Activated T-helper 2 cell treated with anti-CD3 and anti-CD28 coated beads, Interferon-gamma antibody, Interleukin-2, Interleukin-4, amounts not matched to agents 10 μg/mL and 5 μg/mL and 100 μg/mL, durations not matched to agents 14 hours and 24 hours and 36 hours (primary cell): ENCODE data around the gene FAM171A2. TPM values are rescaled to one million over a fixed set of nuclear protein-coding genes. Genes with fewer than 3 reads are reported as not detected.
A peak's percentile ranks its signal among the peaks of the same experiment; 100 is the strongest.
"Not testable (repeated sequence)": the region's sequence is repeated elsewhere in the genome, so short reads cannot be mapped to it uniquely, and the experiment has no call there.

Experiments used
- DNase-seq: peaks from one replicate; pipeline ENCODE4 v3.0.0; 2021; ENCODE audit warnings: low spot score
- H3K27ac Mint-ChIP-seq: one replicate; pipeline ENCODE4 v1.8.0; 2021; ENCODE audit warnings: mixed read lengths
- H3K27me3 Mint-ChIP-seq: one replicate; pipeline ENCODE4 v1.8.0; 2021; ENCODE audit warnings: low read depth, mixed read lengths
- H3K36me3 Mint-ChIP-seq: one replicate; pipeline ENCODE4 v1.8.0; 2021; ENCODE audit warnings: low read depth, mixed read lengths
- H3K4me1 Mint-ChIP-seq: one replicate; pipeline ENCODE4 v1.8.0; 2021; ENCODE audit warnings: low read depth, mixed read lengths
- H3K4me3 Mint-ChIP-seq: one replicate; pipeline ENCODE4 v1.8.0; 2021; ENCODE audit warnings: low read depth, mild to moderate bottlenecking, moderate library complexity, mixed read lengths
- H3K9me3 Mint-ChIP-seq: one replicate; pipeline ENCODE4 v1.8.0; 2021; ENCODE audit warnings: mixed read lengths
- intact Hi-C: fragments of 100-400 bp; cut with micrococcal nuclease; formaldehyde crosslinking; loops from one replicate; pipeline ENCODE4 v1.15.1; 2023
- total RNA-seq: library from RNA; stranded (reverse); gene quantifications from 2 replicates; pipeline ENCODE4 v1.2.3, GENCODE V29; 2022

FAM171A2 gene
- total RNA-seq, 1 donor from 2014 or later: 0.32 TPM

DNA sequence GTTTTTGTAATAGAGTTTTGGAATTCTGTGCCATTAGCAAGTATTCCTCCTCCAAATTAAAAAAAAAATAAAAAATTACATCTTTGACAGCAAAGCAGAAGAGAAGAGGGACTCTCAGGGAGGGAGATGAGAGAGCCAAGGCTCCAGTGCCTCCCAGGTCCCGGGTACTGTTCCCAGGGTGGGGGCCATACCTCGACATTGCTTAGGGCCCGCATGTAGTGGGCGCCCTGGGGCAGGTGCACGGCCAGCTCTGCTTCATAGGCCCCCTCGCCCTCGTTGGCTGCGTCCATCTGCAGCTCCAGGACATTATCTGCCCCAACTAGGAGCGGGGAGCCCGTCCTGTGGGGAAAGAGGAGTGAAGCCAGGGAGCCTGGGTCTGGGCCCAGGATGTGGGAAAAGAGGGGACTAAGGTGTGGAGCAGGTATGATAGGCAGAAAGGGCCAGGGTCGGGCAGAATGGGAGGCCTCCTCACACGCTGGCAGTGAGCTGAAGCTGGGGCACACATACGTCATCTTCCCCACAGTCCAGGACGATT lies 14.6 kb upstream of the FAM171A2 start:
- DNase-seq: no peak
- peaks cover 12% of the 10 kb centered on the region for H3K27me3 Mint-ChIP-seq
- no peak overlapping the region for H3K4me3 Mint-ChIP-seq
- no peaks in the 10 kb centered on the region for H3K4me1 Mint-ChIP-seq
- no peaks in the 10 kb centered on the region for H3K36me3 Mint-ChIP-seq
- H3K27ac Mint-ChIP-seq: no peak overlapping the region
- H3K9me3 Mint-ChIP-seq: no peaks in the 10 kb centered on the region
- intact Hi-C loops: no loop called here

DNA sequence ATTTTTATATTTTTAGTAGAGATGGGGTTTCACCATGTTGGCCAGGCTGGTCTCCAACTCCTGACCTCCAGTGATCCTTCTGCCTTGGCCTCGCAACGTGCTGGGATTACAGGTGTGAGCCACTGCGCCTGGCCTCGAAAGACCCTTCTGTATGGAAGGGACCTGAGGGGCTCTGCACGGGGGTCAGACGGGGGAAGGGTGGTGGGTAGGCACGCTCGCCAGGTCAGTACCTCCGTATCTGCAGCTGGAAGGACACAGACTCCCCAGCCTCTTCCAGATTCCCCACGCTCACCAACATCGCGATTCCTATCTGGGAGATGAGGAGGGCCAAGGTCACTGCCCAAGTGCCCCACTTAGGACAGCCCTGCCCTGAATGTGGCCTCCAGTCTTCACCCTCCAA lies 13.1 kb upstream of the FAM171A2 start:
- H3K9me3 Mint-ChIP-seq: no peaks in the 10 kb centered on the region
- no peak overlapping the region for H3K27ac Mint-ChIP-seq
- intact Hi-C loops: no loop called here
- peaks cover under 1% of the 10 kb centered on the region for H3K27me3 Mint-ChIP-seq
- H3K4me1 Mint-ChIP-seq: no peaks in the 10 kb centered on the region
- H3K36me3 Mint-ChIP-seq: no peaks in the 10 kb centered on the region
- no peak overlapping the region for H3K4me3 Mint-ChIP-seq
- no peak for DNase-seq

DNA sequence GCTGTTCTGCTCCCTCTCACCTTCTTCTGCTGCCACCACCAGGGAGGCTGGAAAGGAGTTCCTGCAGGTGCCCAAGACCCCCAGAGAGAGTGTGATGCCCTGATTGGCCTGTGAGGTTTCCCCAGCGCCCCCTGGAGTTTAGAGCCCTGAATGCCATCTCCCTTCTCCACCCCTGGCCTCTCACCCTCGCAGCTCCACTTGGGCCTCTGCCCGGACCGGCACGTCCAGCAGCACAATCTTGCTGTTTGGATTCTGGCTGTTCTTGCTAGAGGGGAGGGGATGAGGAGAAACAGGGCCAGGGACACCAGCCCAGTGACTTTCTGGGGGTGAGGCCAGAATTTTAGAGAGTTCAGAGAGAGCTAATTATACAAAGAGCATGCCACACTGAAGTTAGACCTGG lies 12.5 kb upstream of the FAM171A2 start:
- no peak for DNase-seq
- intact Hi-C loops: no loop called here
- Mint-ChIP-seq H3K36me3 (no peaks in the 10 kb centered on the region), H3K27me3 (peaks cover 2% of the 10 kb centered on the region), H3K9me3 (no peaks in the 10 kb centered on the region), H3K4me1 (no peaks in the 10 kb centered on the region), H3K27ac (no peak overlapping the region), H3K4me3 (no peak overlapping the region)

DNA sequence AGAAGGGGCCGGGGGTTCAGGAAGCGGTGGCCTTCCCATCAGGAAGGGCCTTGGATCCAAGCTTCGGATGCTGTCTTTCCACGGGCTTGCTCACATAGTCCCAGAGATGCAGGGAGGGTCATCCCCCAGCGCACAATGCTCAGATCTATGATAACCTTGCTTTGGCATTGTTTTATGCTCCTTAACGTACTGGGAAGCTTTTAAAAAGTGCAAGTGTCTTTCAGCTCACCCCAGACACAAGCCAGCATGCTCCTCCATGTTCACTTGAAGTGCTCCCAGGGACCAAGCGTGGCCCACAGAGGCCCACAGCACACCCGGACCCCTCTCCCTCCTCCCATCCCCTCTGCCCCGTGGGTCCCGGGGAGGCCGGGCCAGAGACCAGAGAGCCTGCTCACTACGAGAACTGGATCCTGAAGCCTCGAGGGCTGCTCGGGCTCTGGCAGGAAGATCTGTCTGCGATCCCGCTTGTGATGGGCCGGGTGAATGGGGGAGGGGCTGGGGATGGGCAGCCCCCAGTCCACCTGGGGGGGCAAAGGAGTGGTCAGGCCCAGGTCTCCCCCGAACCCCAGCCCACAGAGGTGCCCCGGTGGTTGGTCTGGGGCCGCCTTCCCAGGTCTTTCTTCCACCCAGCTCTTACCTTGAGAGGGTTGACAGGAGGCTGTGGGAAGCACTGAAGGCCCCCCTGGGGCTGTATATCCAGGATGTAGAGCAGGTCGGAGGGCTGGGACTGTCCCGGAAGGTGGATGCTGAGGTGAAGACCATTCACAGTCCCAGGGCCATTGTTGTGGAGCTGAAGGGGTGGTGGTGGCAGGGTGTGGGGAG lies 11.8 kb upstream of the FAM171A2 start:
- H3K4me1 Mint-ChIP-seq: no peaks in the 10 kb centered on the region
- DNase-seq: no peak
- H3K36me3 Mint-ChIP-seq: no peaks in the 10 kb centered on the region
- no peak overlapping the region for H3K27ac Mint-ChIP-seq
- H3K9me3 Mint-ChIP-seq: no peaks in the 10 kb centered on the region
- H3K27me3 Mint-ChIP-seq: peaks cover 2% of the 10 kb centered on the region
- H3K4me3 Mint-ChIP-seq: no peak overlapping the region
- intact Hi-C loops: no loop called here

DNA sequence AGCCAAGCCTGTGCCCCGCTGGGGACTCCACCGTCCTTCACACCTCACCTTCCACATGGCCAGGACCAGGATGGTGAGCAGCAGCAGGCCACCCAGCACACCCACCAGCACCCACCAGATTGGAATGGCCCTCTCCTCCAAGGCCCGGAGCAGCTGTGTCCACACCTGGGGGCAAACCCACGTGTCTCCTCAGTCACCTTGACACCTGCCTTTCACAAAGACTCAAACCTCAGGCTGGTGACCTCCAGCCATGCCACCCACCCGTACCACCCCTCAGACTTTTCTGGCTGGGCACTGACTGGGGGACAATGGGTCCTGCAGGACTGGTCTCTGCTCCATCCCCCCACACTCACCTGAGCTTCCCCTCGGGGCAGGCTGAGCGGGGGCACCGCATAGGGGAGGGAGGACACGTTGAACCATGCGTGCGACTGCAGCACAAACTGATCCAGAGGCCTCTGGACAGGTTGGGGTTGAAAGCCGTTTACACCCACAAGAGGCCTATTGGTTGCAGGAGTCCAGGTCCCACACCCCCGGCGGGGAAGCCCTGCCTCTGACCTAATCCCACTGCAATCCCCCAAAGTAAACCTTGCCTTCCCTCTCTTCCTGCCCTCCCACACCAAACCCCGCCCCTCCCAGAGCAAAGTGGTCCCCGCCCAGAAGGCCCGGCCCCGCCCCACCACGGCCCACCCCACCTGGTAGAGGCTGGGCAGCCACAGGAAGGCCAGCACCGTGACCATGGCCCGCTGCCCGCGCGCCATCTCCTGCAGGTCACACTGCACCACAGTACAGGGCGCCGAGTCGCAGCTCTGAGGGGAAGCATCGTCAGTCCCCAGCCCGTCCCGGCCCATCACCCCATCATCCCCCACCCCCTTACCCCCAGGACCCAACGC lies 10.9 kb upstream of the FAM171A2 start:
- no peaks in the 10 kb centered on the region for H3K36me3 Mint-ChIP-seq

DNA sequence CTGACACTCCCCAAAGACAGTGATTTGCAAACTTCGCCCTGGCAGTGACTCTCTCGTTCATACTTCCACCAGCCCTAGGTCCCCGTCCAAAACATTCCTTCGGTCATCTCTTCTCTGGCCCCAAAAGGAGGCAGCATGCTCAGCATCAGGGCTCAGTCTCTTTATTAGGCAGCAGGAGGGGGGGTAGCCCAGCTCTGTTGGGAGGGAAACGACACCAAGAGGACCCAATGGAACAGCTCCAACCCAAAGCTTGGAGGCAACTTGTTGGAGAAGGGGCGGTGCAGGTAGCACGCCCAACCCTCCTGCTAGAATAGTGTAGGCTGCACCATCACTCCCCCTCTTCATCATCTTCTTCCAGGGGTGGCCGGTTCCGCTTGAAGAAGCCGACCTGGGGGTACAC lies 8.4 kb upstream of the FAM171A2 start:
- Mint-ChIP-seq H3K36me3 (no peaks in the 10 kb centered on the region), H3K4me1 (peaks cover 5% of the 10 kb centered on the region)

More for the DNA sequence above, 10.9 kb upstream of the FAM171A2 start:
- H3K9me3 Mint-ChIP-seq: no peaks in the 10 kb centered on the region
- peaks cover 5% of the 10 kb centered on the region for H3K27me3 Mint-ChIP-seq
- H3K27ac Mint-ChIP-seq: no peak overlapping the region
- H3K4me1 Mint-ChIP-seq: peaks cover 4% of the 10 kb centered on the region
- no peak for DNase-seq
- intact Hi-C loops: no loop called here
- H3K4me3 Mint-ChIP-seq: no peak overlapping the region

DNA sequence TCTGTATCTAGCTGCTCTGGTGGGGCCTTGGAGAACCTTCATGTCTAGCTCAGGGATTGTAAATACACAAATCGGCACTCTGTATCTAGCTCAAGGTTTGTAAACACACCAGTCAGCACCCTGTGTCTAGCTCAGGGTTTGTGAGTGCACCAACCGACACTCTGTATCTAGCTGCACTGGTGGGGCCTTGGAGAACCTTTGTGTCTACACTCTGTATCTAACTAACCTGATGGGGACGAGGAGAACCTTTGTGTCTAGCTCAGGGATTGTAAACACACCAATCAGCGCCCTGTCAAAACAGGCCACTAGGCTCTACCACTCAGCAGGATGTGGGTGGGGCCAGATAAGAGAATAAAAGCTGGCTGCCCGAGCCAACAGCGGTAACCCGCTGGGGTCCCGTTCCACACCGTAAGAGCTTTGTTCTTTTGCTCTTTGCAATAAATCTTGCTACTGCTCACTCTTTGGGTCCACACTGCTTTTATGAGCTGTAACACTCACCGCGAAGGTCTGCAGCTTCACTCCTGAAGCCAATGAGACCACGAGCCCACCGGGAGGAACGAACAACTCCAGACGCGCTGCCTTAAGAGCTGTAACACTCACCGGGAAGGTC lies 5.9 kb upstream of the FAM171A2 start:
- H3K9me3 Mint-ChIP-seq, DNase-seq, intact Hi-C loops, H3K4me1 Mint-ChIP-seq, H3K36me3 Mint-ChIP-seq, H3K27ac Mint-ChIP-seq: not testable (repeated sequence)
- Mint-ChIP-seq H3K27me3 (peaks cover 27% of the 10 kb centered on the region), H3K4me3 (peak overlapping the region; percentile 26)

More for the DNA sequence above, 8.4 kb upstream of the FAM171A2 start:
- intact Hi-C loops: no loop called here
- Mint-ChIP-seq H3K27me3 (peaks cover 12% of the 10 kb centered on the region), H3K4me3 (no peak overlapping the region), H3K27ac (no peak overlapping the region), H3K9me3 (no peaks in the 10 kb centered on the region)
- no peak for DNase-seq

DNA sequence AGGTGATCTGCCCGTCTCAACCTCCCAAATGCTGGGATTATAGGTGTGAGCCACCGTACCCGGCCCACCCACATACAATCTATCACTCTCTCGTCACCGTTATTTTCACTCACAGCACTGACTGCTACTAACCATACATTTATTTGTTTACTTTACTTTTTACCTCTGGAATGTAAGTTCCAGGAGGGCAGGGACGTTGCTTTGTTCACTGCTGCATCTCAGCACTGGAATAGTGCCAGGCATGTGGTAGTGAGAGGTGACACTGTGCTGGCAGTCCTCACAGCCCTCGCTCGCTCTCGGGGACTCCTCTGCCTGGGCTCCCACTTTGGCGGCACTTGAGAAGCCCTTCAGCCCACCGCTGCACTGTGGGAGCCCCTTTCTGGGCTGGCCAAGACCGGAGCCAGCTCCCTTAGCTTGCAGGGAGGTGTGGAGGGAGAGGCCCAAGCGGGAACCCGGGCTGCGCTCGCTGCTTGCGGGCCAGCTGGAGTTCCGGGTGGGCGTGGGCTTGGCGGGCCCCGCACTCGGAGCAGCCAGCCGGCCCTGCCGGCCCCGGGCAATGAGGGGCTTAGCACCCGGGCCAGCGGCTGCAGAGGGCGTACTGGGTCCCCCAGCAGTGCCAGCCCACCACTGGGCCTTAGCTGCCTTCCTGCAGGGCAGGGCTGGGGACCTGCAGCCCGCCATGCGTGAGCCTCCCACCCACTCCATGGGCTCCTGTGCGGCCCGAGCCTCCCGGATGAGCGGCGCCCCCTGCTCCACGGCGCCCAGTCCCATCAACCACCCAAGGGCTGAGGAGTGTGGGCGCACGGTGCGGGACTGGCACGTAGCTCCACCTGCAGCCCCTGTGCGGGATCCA lies 5.0 kb upstream of the FAM171A2 start:
- H3K9me3 Mint-ChIP-seq, H3K4me1 Mint-ChIP-seq, intact Hi-C loops, H3K27ac Mint-ChIP-seq, DNase-seq, H3K4me3 Mint-ChIP-seq, H3K36me3 Mint-ChIP-seq: not testable (repeated sequence)
- peaks cover 27% of the 10 kb centered on the region for H3K27me3 Mint-ChIP-seq

DNA sequence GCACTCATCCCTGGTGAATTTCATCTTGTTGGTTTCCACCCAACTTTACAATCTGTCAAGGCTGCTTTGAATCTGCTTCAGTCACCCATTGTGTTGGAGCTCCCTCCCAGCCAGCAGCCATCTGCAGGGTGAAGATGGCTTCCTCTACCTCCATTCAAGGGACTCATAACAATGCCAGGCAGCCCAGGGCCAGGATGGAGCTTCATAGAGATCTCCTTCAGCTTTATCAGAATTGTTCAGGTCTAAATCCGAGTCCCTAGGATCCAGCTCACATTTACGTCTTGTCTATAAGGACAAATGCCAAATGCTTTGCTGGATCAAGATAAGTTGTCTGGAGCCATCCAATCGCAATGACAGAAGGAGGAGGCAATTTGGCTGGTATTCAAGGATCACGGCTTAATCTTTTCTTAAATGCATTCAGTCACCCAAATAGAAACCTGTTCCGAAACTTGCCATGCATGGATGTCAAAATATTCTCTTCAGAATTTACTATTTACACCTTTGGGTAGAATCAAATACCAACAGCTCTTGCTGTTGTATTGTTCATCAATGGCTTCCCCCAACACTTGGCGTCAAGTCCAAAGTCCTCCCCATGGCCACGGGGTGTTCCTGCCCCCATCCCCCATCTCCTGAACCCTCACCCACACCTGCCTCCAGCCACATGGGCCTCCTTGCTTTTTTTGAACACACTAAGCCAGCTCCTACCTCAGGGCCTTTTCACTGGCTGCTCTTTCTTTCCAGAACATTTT lies 3.8 kb upstream of the FAM171A2 start:
- Mint-ChIP-seq H3K4me3 (no peak overlapping the region), H3K36me3 (no peaks in the 10 kb centered on the region), H3K4me1 (peaks cover 6% of the 10 kb centered on the region), H3K9me3 (no peaks in the 10 kb centered on the region), H3K27me3 (peaks cover 29% of the 10 kb centered on the region), H3K27ac (no peak overlapping the region)
- intact Hi-C loops: no loop called here
- no peak for DNase-seq

DNA sequence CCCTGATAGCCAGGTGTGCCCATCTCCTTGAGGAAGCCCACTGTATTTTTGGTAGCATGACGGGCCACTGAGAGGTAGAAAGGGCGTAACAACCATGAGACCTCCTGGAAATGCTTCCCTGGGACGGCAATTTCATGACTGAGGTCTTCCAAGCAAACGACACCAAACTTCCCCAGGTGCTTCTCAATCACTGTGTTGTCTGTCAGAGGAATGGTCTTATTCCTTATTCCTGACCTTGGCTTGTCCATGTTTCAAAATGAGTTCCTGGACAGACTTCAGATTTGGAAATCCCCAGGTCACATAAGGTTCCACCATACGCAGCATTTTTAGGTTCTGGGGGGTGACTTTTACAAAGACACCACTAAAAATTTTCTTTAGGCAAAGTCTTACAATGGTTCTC lies 1.4 kb upstream of the FAM171A2 start:
- DNase-seq, H3K4me3 Mint-ChIP-seq, intact Hi-C loops, H3K4me1 Mint-ChIP-seq, H3K27ac Mint-ChIP-seq, H3K36me3 Mint-ChIP-seq, H3K9me3 Mint-ChIP-seq: not testable (repeated sequence)
- H3K27me3 Mint-ChIP-seq: peaks cover 44% of the 10 kb centered on the region

DNA sequence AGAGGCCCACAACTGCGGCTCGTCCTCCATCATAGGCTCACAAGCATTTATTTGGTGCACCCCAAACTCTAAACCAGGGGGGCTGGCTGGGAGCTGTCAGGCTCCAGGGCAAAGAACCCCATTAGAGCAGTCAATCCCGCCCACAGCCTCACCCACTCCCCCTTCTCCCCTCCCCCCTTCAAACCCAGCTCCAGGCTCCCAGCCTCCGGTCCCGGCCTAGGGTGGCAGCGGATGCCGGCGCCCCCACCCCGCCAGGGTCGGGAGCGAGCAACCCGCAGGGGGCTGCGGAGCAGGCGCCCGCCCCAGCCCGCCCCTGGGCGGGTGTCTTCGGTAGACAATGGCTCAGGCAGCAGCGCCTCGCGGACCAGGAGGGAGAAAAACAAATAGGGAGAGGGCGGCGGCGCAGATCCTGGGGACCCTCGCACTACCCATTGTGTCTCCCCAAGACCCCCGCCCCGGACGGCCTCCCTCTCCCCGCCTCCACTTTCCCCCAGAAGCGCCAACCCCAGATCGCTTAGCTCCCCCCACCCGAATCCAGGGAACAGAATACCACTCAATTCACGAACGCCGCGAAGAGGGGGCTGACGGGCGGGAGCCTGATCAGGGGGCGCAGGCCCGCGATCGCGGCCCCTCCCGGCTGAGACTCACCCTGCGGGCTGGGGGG lies 572 bp downstream of the FAM171A2 start:
- no peak overlapping the region for H3K27ac Mint-ChIP-seq
- H3K4me1 Mint-ChIP-seq: peaks cover 2% of the 10 kb centered on the region
- H3K27me3 Mint-ChIP-seq: peaks cover 46% of the 10 kb centered on the region
- DNase-seq: no peak
- peak overlapping the region; percentile 71 for H3K4me3 Mint-ChIP-seq
- intact Hi-C loops: no loop called here
- H3K9me3 Mint-ChIP-seq: no peaks in the 10 kb centered on the region
- H3K36me3 Mint-ChIP-seq: no peaks in the 10 kb centered on the region
